AG04450 (cell line): ENCODE results near the gene C1QTNF7. TPM values are rescaled to one million over a fixed set of nuclear protein-coding genes. Genes with fewer than 3 reads are reported as not detected.

ENCODE experiments used
- CTCF ChIA-PET: fragments of 300-600, 350-600 bp; formaldehyde crosslinking; extraction: SDS; loops from one replicate; lab custom pipeline; 2022; ENCODE audit warnings: antibody characterized with exemption, inconsistent platforms; lab: Charles Lee
- POLR2A ChIA-PET: fragments of 350-600 bp; formaldehyde crosslinking; extraction: SDS; loops from one replicate; lab custom pipeline; 2021; ENCODE audit warnings: antibody characterized with exemption, inconsistent platforms; lab: Yijun Ruan, JAX
- DNase-seq: peaks from one replicate; pipeline ENCODE4 v3.0.0-alpha.2; 2011; ENCODE audit warnings: low read depth, low spot score
- H3K27ac ChIP-seq: one replicate; pipeline ENCODE4 v1.5.1; 2012; ENCODE audit warnings: low read depth, low read length, control low read depth
- H3K27me3 ChIP-seq: one replicate; pipeline ENCODE4 v1.6.0; 2012; ENCODE audit warnings: low read length; ENCODE audit not compliant: control insufficient read depth, insufficient read depth
- H3K4me3 ChIP-seq: 2 replicates; pipeline ENCODE4 v1.5.1; 2011; ENCODE audit warnings: mild to moderate bottlenecking, low read depth, low read length, control low read depth
- H3K9me3 ChIP-seq: 2 replicates; pipeline ENCODE4 v1.5.1; 2012; ENCODE audit warnings: low read length; ENCODE audit not compliant: control insufficient read depth, insufficient read depth
- CTCF ChIP-seq: IDR thresholded peaks from 2 replicates; pipeline ENCODE4 v1.5.1; 2011; ENCODE audit warnings: low read depth, low read length, control low read depth, inconsistent platforms
- polyA plus RNA-seq: library from polyadenylated mRNA; depleted of rRNA; stranded (reverse); fragments of >200 nt; gene quantifications from 2 replicates; pipeline ENCODE4 v1.2.3, GENCODE V29; 2011

Gene C1QTNF7
- polyA plus RNA-seq, 1 experiment = 2.9 TPM

- DNase-seq = no peak
- POLR2A ChIA-PET = interaction anchor here (0.6 to 1.2 kb wide), 2 partner anchors 12 to 37 kb away, joined by 3 to 7 read pairs; partner anchors contain the start of gene CC2D2A
- Histone ChIP-seq H3K4me3 (no peak overlapping the region), H3K27me3 (no peaks in the 10 kb centered on the region), H3K9me3 (no peaks in the 10 kb centered on the region), H3K27ac (no peak overlapping the region)
- CTCF ChIA-PET = interaction anchor here (0.5 to 7.0 kb wide), 57 partner anchors 8 to 504 kb away, joined by 3 to 191 read pairs (median 5); partner anchors contain the start of genes C1QTNF7 and CC2D2A
- peak; percentile 80 for TF ChIP-seq CTCF
Measured at GRCh38 chr4:15457406-15458201, 29.8 kb downstream of the C1QTNF7 start.

DNA sequence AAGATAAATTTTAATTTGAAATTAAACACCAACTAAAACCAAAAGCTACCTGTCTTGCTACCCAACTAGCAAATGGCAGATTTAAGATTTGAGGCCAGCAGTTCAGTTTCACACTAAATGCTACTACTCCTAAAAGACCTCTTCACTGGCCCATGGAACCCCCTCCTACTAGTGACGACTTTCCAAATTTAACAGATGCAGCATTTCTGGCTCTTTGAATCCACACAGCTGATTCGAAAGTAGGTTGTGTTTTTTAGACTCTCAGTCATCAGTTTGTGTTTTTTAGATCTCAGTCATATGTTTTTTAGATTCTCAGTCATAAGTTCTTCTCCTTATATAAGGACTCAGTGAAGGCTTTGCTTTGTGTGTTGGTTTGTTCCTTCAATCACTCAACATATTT, 30.8 kb downstream of the C1QTNF7 start:
- Histone ChIP-seq H3K9me3 (no peaks in the 10 kb centered on the region), H3K4me3 (no peak overlapping the region), H3K27ac (no peak overlapping the region), H3K27me3 (no peaks in the 10 kb centered on the region)
- TF ChIP-seq CTCF = no peak
- ChIA-PET POLR2A (interaction anchor here (1.2 kb wide), 1 partner anchor 11 kb away, joined by 7 read pairs; the partner anchor contains the start of gene CC2D2A), CTCF (interaction anchor here (0.8 to 7.0 kb wide), 16 partner anchors 12 to 503 kb away, joined by 3 to 191 read pairs (median 10); partner anchors contain the start of genes C1QTNF7 and CC2D2A)
- no peak for DNase-seq

DNA sequence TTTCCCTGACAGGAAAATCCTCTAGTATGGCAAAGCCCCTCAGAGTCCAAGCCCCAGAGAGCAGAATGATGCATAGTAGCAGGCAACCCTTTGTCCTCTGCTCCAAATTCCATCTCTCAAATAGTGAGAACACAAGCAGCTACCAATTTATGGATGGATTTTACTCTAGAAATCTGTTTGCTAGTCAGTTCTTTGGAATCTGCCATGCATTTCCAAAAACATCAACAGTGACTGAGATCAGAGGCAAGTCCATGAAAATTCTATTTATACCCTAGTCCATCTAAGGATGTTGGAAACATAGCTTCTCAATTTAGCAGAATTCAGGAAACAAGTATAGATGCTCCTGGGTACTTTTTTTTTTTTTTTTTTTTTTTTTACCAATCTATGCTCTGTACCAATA, 31.9 kb downstream of the C1QTNF7 start:
- Histone ChIP-seq H3K27ac (no peak overlapping the region), H3K4me3 (no peak overlapping the region), H3K9me3 (no peaks in the 10 kb centered on the region), H3K27me3 (no peaks in the 10 kb centered on the region)
- TF ChIP-seq CTCF = no peak
- POLR2A ChIA-PET = no interaction called here
- DNase-seq = no peak
- CTCF ChIA-PET = interaction anchor here (1.4 to 7.0 kb wide), 3 partner anchors 9 to 225 kb away, joined by 4 to 191 read pairs (median 60); partner anchors contain the start of gene CC2D2A

DNA sequence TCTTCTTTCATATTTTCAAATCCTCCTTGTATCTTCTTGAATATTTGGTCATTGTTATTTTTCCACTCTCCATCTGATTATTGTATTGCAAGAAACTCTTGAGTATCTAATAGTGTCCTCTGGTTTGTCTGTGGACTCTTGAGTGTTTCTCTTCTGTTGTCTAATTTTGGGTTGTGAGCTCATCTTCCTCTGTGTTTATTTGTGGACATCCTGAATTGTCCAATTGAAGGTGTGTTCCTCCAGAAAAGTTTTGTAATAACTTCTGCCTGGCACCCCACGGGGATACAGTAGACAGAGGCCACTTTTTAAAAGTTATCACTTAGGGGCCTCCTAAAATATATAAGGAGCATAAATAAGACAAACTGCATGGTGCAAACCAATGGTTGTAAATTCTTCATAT, 38.8 kb downstream of the C1QTNF7 start:
- no peak for DNase-seq
- ChIA-PET POLR2A (no interaction called here), CTCF (interaction anchor here (0.7 to 1.5 kb wide), 2 partner anchors 9 to 13 kb away, joined by 3 to 8 read pairs; no protein-coding TSS in a partner anchor)
- TF ChIP-seq CTCF = no peak
- Histone ChIP-seq H3K4me3 (no peak overlapping the region), H3K27me3 (no peaks in the 10 kb centered on the region), H3K9me3 (no peaks in the 10 kb centered on the region), H3K27ac (no peak overlapping the region)
